ENCODE data around the gene PLXNA4. TPM values are rescaled to one million over a fixed set of nuclear protein-coding genes. Genes with fewer than 3 reads are reported as not detected.

Gene PLXNA4
- polyA plus RNA-seq, 1 donor from 2014 or later, result not detected

DNA sequence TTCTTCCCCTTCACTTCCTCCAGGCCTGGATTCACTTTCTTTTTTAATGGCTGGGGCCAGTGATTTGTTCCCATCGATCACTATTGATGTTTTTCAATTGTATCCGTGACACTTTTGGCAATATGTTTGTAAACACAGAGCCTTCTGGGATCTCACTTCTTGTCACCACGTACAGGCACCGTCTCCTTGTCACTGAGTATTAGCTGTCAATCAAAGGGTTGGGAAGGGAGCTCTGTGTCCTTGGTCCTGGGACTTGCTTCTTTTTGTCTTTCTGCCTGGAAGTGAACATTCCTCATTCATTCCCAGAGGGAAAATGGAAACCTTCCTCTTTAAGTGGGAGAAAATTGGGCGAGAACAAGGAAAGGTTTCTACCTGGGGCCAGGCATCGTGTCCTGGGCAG lies 157.4 kb downstream of the PLXNA4 start:
- Mint-ChIP-seq H3K9me3 (peaks cover 2 to 9% (median 2%) of the 10 kb centered on the region in 3 donors), H3K27ac (no peak overlapping the region), H3K27me3 (peaks cover 3% of the 10 kb centered on the region), H3K4me1 (no peaks in the 10 kb centered on the region), H3K36me3 (peaks cover 1% of the 10 kb centered on the region), H3K4me3 (no peak overlapping the region)

DNA sequence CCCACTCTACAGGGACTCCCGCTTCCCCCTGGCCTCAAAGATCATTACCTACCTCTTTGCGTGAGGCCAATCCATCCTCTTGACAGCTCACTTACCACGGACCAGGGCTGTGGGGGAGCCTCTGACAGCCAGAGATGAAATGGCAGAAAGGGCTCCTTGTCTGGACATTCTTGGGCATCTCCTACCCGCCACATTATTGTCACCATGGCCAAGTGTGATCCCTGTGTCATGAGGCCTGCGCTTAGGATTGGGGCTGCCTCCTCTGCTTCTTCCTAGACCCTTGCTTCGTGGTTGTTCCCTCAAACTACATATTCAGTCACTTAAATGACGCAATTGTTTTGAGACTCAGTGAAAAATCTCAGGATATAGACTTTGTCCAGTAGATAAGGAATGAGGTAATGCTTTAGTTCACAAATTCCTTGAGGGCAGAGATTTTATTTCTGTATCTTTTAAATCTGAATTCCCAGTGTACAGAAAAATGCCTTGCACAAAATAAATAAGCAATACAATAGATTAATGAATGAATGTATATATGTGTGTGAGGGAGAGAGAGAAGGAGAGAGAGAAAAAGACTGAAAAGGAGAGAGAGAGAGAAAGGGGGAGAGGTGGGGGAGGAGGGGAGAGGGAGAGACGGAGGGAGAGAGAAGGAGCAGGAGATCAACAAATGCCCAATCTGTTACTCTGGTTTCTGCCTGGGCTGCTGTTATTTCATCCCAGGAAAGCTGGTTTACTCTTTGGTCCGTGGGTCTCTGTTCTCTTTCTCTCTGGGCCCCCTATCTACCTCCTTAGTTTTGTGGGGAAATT lies 159.0 kb downstream of the PLXNA4 start:
- peaks cover 1% of the 10 kb centered on the region for H3K36me3 Mint-ChIP-seq
- H3K27ac Mint-ChIP-seq, result no peak overlapping the region
- no peak overlapping the region for H3K4me3 Mint-ChIP-seq
- peaks cover 0 to 9% (median 2%) of the 10 kb centered on the region in 3 donors for H3K9me3 Mint-ChIP-seq
- H3K4me1 Mint-ChIP-seq, result no peaks in the 10 kb centered on the region
- H3K27me3 Mint-ChIP-seq, result peaks cover 3% of the 10 kb centered on the region

DNA sequence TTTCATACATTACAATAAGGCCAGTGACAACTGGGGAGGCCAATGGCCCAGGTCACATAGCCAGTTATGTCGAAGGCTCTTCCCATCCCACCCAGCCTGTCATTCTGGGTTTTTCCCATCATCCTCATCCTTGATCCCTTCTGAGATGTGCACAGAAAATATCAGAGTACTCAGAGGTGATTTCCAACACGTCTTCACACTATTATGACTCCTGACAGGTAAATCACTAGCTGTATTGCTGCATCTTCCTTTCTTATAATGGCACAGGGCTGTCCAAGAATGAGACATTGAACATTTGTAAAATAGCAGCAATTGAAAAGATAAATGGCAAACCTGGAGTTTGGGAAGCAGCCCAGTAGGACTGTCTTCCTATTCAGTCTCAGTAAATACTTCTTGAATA lies 159.9 kb downstream of the PLXNA4 start:
- H3K27me3 Mint-ChIP-seq, result peaks cover 1% of the 10 kb centered on the region
- peaks cover 3% of the 10 kb centered on the region for H3K36me3 Mint-ChIP-seq
- H3K9me3 Mint-ChIP-seq, result peaks cover 0 to 8% (median 2%) of the 10 kb centered on the region in 3 donors
- no peak overlapping the region for H3K4me3 Mint-ChIP-seq
- no peak overlapping the region for H3K27ac Mint-ChIP-seq
- no peaks in the 10 kb centered on the region for H3K4me1 Mint-ChIP-seq

DNA sequence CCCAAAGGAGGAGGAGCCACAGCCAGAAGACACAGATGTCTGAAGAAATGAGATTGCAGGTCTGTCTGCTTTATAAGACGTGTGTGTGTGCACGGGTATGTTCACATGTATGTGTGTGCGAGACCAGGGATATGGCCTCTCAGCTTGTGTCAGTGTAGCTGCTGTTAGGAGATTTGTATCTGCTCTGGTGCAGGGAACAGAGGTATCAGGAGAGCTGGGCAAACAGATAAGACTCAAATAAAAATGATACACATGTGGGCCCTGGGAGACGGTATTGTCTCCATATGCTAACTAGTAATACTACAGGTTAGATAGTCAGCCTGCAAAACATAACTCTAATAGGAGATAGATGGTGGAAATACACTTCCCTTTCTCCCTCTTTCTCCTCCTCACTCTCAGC lies 161.0 kb downstream of the PLXNA4 start:
- H3K9me3 Mint-ChIP-seq, result no peaks in the 10 kb centered on the region
- no peaks in the 10 kb centered on the region for H3K4me1 Mint-ChIP-seq
- H3K4me3 Mint-ChIP-seq, result no peak overlapping the region
- H3K36me3 Mint-ChIP-seq, result peaks cover 3% of the 10 kb centered on the region
- H3K27ac Mint-ChIP-seq, result peak overlapping the region in 1 of 3 donors; percentile 60
- no peaks in the 10 kb centered on the region for H3K27me3 Mint-ChIP-seq

DNA sequence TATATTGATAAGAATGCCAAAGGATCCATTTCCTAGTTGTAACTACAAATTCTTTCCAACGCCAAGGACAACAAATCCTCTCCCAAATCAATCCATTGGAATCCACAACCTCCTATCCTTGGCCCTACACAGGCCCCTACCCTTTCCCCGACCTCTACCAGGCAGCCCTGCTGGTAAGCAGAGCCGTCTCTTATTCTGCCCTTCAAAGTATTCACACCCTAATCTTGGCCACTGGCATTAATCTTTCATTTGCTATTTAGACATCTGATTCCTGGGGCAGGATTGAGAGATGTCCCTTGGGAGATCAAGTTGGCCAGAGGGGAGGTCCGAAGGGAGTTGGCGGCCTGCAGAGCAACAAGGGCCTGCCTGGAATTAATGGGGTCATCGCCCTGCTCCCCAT lies 161.4 kb downstream of the PLXNA4 start:
- peaks cover 3% of the 10 kb centered on the region for H3K36me3 Mint-ChIP-seq
- no peaks in the 10 kb centered on the region for H3K4me1 Mint-ChIP-seq
- peak overlapping the region in 1 of 3 donors; percentile 60 for H3K27ac Mint-ChIP-seq
- H3K27me3 Mint-ChIP-seq, result peaks cover under 1% of the 10 kb centered on the region
- H3K4me3 Mint-ChIP-seq, result no peak overlapping the region
- no peaks in the 10 kb centered on the region for H3K9me3 Mint-ChIP-seq

DNA sequence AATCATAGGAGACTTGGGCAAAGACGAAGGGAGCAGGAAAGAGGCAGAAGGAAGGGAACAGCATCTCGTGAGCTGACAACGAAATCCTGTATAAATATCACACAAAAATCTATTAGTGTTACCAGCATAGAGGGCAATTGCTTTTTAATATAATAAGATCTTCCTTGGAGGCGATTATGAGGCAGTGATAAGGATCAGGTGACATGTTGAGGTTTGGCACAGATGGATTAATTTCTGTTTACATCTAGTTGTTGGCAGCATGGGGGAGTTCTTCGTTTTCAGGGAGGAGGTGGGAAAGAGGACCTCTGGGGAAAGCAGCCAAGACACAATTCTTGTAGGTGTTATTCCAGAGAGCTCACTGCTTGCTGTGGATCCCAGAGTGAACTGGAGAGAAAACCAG lies 163.8 kb downstream of the PLXNA4 start:
- H3K4me3 Mint-ChIP-seq, result peak overlapping the region in 1 of 4 donors; percentile 2
- H3K4me1 Mint-ChIP-seq, result no peaks in the 10 kb centered on the region
- H3K9me3 Mint-ChIP-seq, result no peaks in the 10 kb centered on the region
- H3K36me3 Mint-ChIP-seq, result peaks cover 2% of the 10 kb centered on the region
- no peak overlapping the region for H3K27ac Mint-ChIP-seq
- peaks cover 6% of the 10 kb centered on the region for H3K27me3 Mint-ChIP-seq

DNA sequence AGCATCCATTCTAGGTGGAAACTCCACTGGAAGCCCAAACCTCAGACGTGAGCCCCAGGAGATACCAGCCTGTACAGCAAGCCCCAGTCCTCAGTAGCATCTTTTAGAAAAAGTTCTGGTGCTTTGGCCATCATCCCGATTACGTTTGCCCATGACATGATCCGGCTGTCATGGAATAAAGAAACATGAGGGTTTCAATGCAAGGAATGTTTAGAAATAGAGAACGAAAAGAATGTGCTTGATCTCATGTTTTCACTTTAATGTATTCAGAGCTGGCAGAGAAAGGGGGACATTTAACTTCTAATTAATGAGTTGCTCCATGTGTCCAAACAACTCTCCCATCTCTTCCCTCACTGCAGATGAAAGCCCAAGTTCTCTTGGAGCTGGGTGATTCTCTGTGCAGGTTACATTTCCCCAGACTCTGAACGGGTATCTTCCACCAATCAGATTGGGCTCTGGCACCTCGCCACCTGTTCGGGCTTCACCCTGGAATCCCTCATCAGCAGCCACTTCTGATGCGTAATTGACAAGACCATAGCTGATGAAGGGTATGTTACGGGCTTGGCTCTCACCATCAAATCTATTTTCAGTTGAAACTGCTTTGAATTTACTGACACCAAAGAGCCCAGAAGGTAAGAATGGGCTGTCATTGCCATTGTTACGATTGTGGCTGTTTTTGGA lies 165.3 kb downstream of the PLXNA4 start:
- H3K4me1 Mint-ChIP-seq, result no peaks in the 10 kb centered on the region
- peaks cover 1% of the 10 kb centered on the region for H3K36me3 Mint-ChIP-seq
- H3K27ac Mint-ChIP-seq, result no peak overlapping the region
- no peak overlapping the region for H3K4me3 Mint-ChIP-seq
- H3K27me3 Mint-ChIP-seq, result peaks cover 6% of the 10 kb centered on the region
- H3K9me3 Mint-ChIP-seq, result no peaks in the 10 kb centered on the region

DNA sequence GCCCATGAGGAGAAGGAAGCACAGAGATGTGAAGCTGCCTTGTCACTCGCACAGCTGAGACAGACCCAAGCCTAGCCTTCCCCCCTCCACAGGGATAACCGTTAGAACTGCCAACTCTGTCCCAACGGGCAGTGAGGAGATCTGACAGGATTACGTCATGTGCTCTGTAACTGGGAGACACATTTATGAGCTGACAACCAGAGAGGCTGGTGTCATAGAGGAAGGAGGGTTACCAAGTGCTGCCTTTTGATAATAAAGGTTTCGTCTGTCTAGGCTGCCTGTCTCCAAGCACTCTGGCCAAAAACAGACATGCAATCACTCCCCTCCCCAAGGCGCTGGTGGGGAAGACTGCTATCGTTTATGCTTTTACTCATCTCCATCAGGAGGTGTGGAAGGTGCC lies 165.9 kb downstream of the PLXNA4 start:
- Mint-ChIP-seq H3K4me3 (peak overlapping the region in 1 of 4 donors; percentile 33), H3K4me1 (no peaks in the 10 kb centered on the region), H3K9me3 (no peaks in the 10 kb centered on the region), H3K36me3 (peaks cover 1% of the 10 kb centered on the region), H3K27ac (no peak overlapping the region), H3K27me3 (peaks cover 6% of the 10 kb centered on the region)

DNA sequence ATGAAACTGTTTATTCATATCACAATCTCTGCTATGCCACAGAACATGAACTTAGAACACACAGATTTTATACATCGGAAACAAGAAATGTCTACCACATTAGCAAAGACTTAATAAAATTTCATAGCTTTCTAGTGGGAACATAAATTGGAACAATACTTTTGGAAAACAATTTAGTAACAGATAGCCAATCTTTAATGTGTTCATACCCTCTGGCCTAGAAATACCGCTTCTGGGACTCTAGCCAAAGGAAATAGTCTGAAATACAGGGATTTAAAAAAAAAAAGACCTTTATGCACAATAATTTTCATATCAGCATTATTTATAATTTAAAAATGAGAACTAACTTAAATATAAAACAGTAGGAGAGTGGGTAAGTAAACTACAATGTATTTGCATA lies 168.5 kb downstream of the PLXNA4 start:
- peaks cover 7% of the 10 kb centered on the region for H3K27me3 Mint-ChIP-seq
- H3K9me3 Mint-ChIP-seq, result no peaks in the 10 kb centered on the region
- peaks cover 1% of the 10 kb centered on the region for H3K36me3 Mint-ChIP-seq
- H3K4me3 Mint-ChIP-seq, result no peak overlapping the region
- no peak overlapping the region for H3K27ac Mint-ChIP-seq
- H3K4me1 Mint-ChIP-seq, result no peaks in the 10 kb centered on the region

DNA sequence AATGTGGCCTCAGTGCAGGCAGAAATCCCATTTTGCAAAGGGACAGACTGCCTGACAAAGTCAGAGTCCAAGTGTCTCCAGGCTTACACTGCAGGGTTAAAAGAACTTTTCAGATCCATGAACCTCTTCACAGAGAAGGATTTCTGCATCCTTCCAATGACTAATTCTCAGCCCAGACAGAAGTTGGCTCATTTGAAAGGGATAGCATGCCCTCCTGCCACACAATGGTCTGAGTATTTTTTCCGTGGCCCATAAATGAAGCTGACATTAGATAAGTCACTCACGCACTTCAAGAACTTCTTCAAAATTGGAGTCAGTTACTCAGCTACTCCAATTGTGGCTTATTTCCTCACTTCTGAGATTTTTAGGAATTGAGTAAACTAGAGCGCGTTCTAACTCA lies 170.2 kb downstream of the PLXNA4 start:
- H3K9me3 Mint-ChIP-seq, result no peaks in the 10 kb centered on the region
- no peaks in the 10 kb centered on the region for H3K36me3 Mint-ChIP-seq
- peaks cover 7% of the 10 kb centered on the region for H3K27me3 Mint-ChIP-seq
- no peak overlapping the region for H3K27ac Mint-ChIP-seq
- H3K4me1 Mint-ChIP-seq, result no peaks in the 10 kb centered on the region
- H3K4me3 Mint-ChIP-seq, result no peak overlapping the region

DNA sequence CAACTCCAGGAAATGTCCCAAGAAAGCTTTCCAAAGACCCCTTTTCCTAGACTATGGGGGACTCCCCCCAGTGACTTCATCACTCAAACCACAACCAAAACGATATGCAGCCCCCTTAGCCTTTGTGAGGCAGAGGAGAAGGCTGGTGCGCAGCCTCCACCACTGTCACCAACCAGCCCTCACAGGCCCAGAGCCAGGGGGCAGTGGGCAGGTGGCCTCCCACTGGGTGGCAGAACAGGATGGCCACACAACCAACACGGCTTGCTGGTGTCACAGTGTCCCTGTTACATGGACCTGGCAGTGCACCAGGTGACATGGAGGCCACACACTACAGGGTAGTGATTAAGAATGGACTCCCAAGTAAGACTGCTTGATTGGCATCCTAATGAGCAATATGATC lies 172.0 kb downstream of the PLXNA4 start:
- H3K9me3 Mint-ChIP-seq, result no peaks in the 10 kb centered on the region
- peaks cover 3% of the 10 kb centered on the region for H3K27me3 Mint-ChIP-seq
- H3K4me1 Mint-ChIP-seq, result no peaks in the 10 kb centered on the region
- no peak overlapping the region for H3K27ac Mint-ChIP-seq
- no peak overlapping the region for H3K4me3 Mint-ChIP-seq
- no peaks in the 10 kb centered on the region for H3K36me3 Mint-ChIP-seq

DNA sequence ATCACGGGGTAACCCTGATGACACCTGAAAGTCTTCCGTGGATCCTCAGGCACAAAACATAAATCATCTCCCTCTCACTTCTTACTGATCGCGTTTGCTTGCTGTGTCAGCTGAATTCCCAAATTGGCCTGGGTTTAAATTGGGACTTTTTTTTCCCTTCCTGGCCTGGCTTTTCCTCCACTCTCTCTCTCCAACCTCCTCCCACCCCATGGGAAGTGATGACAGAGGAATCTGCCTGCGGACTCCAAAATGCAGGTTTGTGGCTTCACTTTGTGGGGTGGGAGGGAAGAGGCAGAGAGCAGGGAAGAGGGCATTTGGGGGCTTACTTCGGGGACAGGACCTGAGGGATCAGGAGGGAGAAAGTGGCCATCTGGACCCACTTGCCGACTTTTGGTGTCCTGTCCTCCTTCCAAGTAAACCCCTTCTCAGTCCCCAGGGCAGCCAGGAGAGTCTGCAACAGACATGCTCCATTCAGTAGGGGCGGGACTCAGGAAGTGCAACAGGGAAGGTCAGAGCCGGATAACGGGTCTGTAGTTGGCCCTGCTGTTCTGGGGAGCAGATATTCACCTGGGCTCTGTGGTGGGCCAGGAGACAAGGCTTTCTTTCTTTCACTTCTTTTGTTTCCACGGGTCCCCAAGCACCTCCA lies 172.7 kb downstream of the PLXNA4 start:
- no peak overlapping the region for H3K4me3 Mint-ChIP-seq
- no peak overlapping the region for H3K27ac Mint-ChIP-seq
- peaks cover 3% of the 10 kb centered on the region for H3K27me3 Mint-ChIP-seq

DNA sequence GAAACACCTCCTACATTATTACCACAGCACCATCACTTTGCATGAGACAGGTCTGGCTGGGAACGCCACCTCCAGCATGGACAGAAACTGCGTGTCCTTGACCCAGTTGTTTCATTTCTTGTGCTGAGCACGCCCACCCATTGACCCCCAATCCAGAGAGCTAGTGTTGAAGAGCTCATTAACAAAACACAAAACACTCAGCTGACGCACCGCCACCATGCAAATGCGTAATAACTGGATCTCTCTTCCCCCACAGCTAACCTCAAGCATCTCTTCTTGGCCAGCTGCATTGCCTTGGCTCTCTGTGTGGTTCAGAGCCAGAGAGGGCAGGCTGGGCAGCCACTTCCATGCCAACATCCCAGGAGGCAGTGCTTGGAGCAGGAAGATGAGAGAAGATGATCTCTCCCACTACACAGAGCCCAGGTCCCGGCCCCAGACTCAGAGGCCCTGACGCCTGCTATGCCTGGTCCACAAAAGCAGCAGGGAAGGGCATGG lies 173.5 kb downstream of the PLXNA4 start:
- H3K27me3 Mint-ChIP-seq, result peaks cover 3% of the 10 kb centered on the region
- no peaks in the 10 kb centered on the region for H3K36me3 Mint-ChIP-seq
- no peak overlapping the region for H3K4me3 Mint-ChIP-seq
- H3K27ac Mint-ChIP-seq, result no peak overlapping the region
- no peaks in the 10 kb centered on the region for H3K9me3 Mint-ChIP-seq
- H3K4me1 Mint-ChIP-seq, result no peaks in the 10 kb centered on the region

More for the DNA sequence above, 172.7 kb downstream of the PLXNA4 start:
- no peaks in the 10 kb centered on the region for H3K36me3 Mint-ChIP-seq
- no peaks in the 10 kb centered on the region for H3K4me1 Mint-ChIP-seq
- no peaks in the 10 kb centered on the region for H3K9me3 Mint-ChIP-seq

DNA sequence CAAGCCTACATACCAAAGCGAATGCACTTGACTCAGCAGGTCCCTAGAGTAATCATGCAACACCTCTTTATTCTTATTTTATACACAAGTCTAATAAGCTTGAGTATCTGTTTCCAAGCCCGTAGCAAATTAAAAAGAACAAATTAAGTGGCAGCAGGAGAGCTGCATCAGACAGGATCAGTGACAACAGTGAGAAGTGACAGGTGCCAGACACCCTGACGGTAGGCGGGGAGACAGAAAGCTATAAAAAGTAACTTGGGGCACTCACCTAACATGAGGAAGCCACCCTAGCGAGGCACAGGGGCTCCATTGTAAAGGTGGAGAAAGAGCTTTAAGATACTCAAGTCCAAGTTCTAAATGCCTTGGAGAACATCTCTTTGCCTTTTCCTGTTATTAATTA lies 174.2 kb downstream of the PLXNA4 start:
- peaks cover 6% of the 10 kb centered on the region for H3K27me3 Mint-ChIP-seq
- H3K27ac Mint-ChIP-seq, result no peak overlapping the region
- H3K9me3 Mint-ChIP-seq, result no peaks in the 10 kb centered on the region
- no peaks in the 10 kb centered on the region for H3K4me1 Mint-ChIP-seq
- H3K36me3 Mint-ChIP-seq, result no peaks in the 10 kb centered on the region
- H3K4me3 Mint-ChIP-seq, result no peak overlapping the region

DNA sequence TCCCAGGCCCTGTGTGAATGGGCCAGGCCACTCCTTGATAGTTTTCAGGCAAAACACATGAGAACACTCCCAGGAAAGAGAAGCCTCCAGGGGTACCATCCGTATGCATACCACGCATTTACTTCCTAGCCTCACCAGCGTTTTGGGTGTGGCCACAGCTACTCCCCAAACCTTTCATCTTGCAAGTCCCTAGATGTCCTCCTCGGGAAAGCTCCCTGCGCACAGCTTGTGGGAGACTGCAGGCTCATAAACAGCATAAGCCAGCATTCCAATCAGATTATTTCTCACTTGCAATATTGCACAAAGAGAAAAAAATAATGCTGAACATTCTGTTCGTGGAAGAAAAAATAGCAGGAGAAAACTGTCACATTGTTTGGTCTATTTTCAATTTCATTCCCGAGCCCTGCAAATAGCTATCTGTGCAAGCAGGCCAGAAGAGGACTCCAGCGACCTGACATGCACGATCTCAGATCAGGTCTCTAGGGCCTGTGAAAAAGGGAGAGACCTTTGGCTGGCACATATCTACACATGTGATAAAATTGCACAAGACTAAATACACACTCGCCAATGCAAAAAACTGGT lies 175.6 kb downstream of the PLXNA4 start:
- H3K9me3 Mint-ChIP-seq, result no peaks in the 10 kb centered on the region
- H3K4me1 Mint-ChIP-seq, result no peaks in the 10 kb centered on the region
- no peaks in the 10 kb centered on the region for H3K36me3 Mint-ChIP-seq
- peak overlapping the region in 1 of 3 donors; percentile 19 for H3K27ac Mint-ChIP-seq
- H3K27me3 Mint-ChIP-seq, result peaks cover 6% of the 10 kb centered on the region
- H3K4me3 Mint-ChIP-seq, result no peak overlapping the region

Data from IgD-negative memory B cell (primary cell).